IMR-90 (cell line): ENCODE data around the gene PMM2.

Experiments
- CEBPB ChIP-seq: IDR thresholded peaks from 2 replicates; pipeline ENCODE4 v1.6.1; 2012; ENCODE audit warnings: low read depth, low read length, improper control_type of control experiment
- CTCF ChIP-seq: conservative IDR thresholded peaks from 2 replicates; pipeline ENCODE4 v1.5.1; 2012; ENCODE audit warnings: mild to moderate bottlenecking, low read depth, low read length, improper control_type of control experiment
- MAFK ChIP-seq: IDR thresholded peaks from 2 replicates; pipeline ENCODE4 v1.6.1; 2012; ENCODE audit warnings: low read depth, low read length, improper control_type of control experiment
- POLR2A ChIP-seq: IDR thresholded peaks from 2 replicates; pipeline ENCODE4 v1.6.1; 2012; ENCODE audit warnings: mild to moderate bottlenecking, low read depth, low read length
- TF ChIP-seq, protein P1 (sequence below): fragments of 150-350 bp; IDR thresholded peaks from 2 replicates; pipeline ENCODE4 v1.6.1; 2017; ENCODE audit warnings: mild to moderate bottlenecking, antibody characterized with exemption, low read length, low read depth

GRCh38 chr16:8798535-8799157 lies 1.0 kb downstream of the PMM2 start:
- no peak for TF ChIP-seq CTCF
- TF ChIP-seq CEBPB: no peak
- TF ChIP-seq, protein P1, sequence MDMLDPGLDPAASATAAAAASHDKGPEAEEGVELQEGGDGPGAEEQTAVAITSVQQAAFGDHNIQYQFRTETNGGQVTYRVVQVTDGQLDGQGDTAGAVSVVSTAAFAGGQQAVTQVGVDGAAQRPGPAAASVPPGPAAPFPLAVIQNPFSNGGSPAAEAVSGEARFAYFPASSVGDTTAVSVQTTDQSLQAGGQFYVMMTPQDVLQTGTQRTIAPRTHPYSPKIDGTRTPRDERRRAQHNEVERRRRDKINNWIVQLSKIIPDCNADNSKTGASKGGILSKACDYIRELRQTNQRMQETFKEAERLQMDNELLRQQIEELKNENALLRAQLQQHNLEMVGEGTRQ: no peak
- no peak for TF ChIP-seq POLR2A
- no peak for TF ChIP-seq MAFK
